ENCODE data around the gene ST8SIA6.

The ST8SIA6 gene

GRCh38 chr10:17292375-17292774 is 162.0 kb downstream of the ST8SIA6 start:
- no peak for TF ChIP-seq SPI1 (IDR thresholded peaks at IDR 0.05; ENCODE audit: low read depth, low read length)
- TF ChIP-seq POLR2AphosphoS5 (IDR thresholded peaks at IDR 0.05; ENCODE audit: low read depth, low read length), result no peak
- no peak for TF ChIP-seq POLR2A (IDR thresholded peaks at IDR 0.05; ENCODE audit: low read depth, low read length)
- TF ChIP-seq TAF1 (IDR thresholded peaks at IDR 0.05; ENCODE audit: low read depth, low read length), result no peak
- no peak for TF ChIP-seq POU2F2 (IDR thresholded peaks at IDR 0.05; ENCODE audit: low read depth, low read length)
- no peak for TF ChIP-seq PAX5 (IDR thresholded peaks at IDR 0.05; ENCODE audit: insufficient read depth, low read length, severe bottlenecking)
- no peak for FAIRE-seq

GRCh38 chr10:17290226-17290625 is 164.2 kb downstream of the ST8SIA6 start:
- TF ChIP-seq SPI1 (IDR thresholded peaks at IDR 0.05; ENCODE audit: low read depth, low read length), result no peak
- no peak for TF ChIP-seq PAX5 (IDR thresholded peaks at IDR 0.05; ENCODE audit: insufficient read depth, low read length, severe bottlenecking)
- TF ChIP-seq POLR2A (IDR thresholded peaks at IDR 0.05; ENCODE audit: low read depth, low read length), result no peak
- no peak for TF ChIP-seq POLR2AphosphoS5 (IDR thresholded peaks at IDR 0.05; ENCODE audit: low read depth, low read length)
- no peak for TF ChIP-seq TAF1 (IDR thresholded peaks at IDR 0.05; ENCODE audit: low read depth, low read length)
- TF ChIP-seq POU2F2 (IDR thresholded peaks at IDR 0.05; ENCODE audit: low read depth, low read length), result no peak
- FAIRE-seq, result no peak
- no peak for DNase-seq (ENCODE audit: insufficient read length, low spot score)

More at GRCh38 chr10:17292375-17292774, 162.0 kb downstream of the ST8SIA6 start:
- no peak for DNase-seq (ENCODE audit: insufficient read length, low spot score)

- TF ChIP-seq SPI1 (IDR thresholded peaks at IDR 0.05; ENCODE audit: low read depth, low read length) (no peak), POLR2A (IDR thresholded peaks at IDR 0.05; ENCODE audit: low read depth, low read length) (no peak), POU2F2 (IDR thresholded peaks at IDR 0.05; ENCODE audit: low read depth, low read length) (no peak), TAF1 (IDR thresholded peaks at IDR 0.05; ENCODE audit: low read depth, low read length) (no peak), POLR2AphosphoS5 (IDR thresholded peaks at IDR 0.05; ENCODE audit: low read depth, low read length) (no peak), PAX5 (IDR thresholded peaks at IDR 0.05; ENCODE audit: insufficient read depth, low read length, severe bottlenecking) (no peak)
- no peak for DNase-seq (ENCODE audit: insufficient read length, low spot score)
- no peak for FAIRE-seq
These were observed 164.6 kb downstream of the ST8SIA6 start for GRCh38 chr10:17289763-17290162.

GRCh38 chr10:17286562-17287550 is 167.5 kb downstream of the ST8SIA6 start:
- no peak for FAIRE-seq
- TF ChIP-seq POU2F2 (IDR thresholded peaks at IDR 0.05; ENCODE audit: low read depth, low read length) (no peak), PAX5 (IDR thresholded peaks at IDR 0.05; ENCODE audit: insufficient read depth, low read length, severe bottlenecking) (no peak), POLR2A (IDR thresholded peaks at IDR 0.05; ENCODE audit: low read depth, low read length) (no peak), POLR2AphosphoS5 (IDR thresholded peaks at IDR 0.05; ENCODE audit: low read depth, low read length) (no peak), TAF1 (IDR thresholded peaks at IDR 0.05; ENCODE audit: low read depth, low read length) (no peak), SPI1 (IDR thresholded peaks at IDR 0.05; ENCODE audit: low read depth, low read length) (no peak)

GRCh38 chr10:17282311-17282710 is 172.1 kb downstream of the ST8SIA6 start:
- TF ChIP-seq TAF1 (IDR thresholded peaks at IDR 0.05; ENCODE audit: low read depth, low read length), result no peak
- TF ChIP-seq SPI1 (IDR thresholded peaks at IDR 0.05; ENCODE audit: low read depth, low read length), result no peak
- no peak for TF ChIP-seq PAX5 (IDR thresholded peaks at IDR 0.05; ENCODE audit: insufficient read depth, low read length, severe bottlenecking)
- TF ChIP-seq POLR2AphosphoS5 (IDR thresholded peaks at IDR 0.05; ENCODE audit: low read depth, low read length), result no peak
- no peak for TF ChIP-seq POU2F2 (IDR thresholded peaks at IDR 0.05; ENCODE audit: low read depth, low read length)
- no peak for TF ChIP-seq POLR2A (IDR thresholded peaks at IDR 0.05; ENCODE audit: low read depth, low read length)
- DNase-seq (ENCODE audit: insufficient read length, low spot score) (no peak), FAIRE-seq (no peak)

More at GRCh38 chr10:17286562-17287550, 167.5 kb downstream of the ST8SIA6 start:
- no peak for DNase-seq (ENCODE audit: insufficient read length, low spot score)

- no peak for FAIRE-seq
- no peak for DNase-seq (ENCODE audit: insufficient read length, low spot score)
- TF ChIP-seq SPI1 (IDR thresholded peaks at IDR 0.05; ENCODE audit: low read depth, low read length), result no peak
- no peak for TF ChIP-seq POLR2A (IDR thresholded peaks at IDR 0.05; ENCODE audit: low read depth, low read length)
- TF ChIP-seq POLR2AphosphoS5 (IDR thresholded peaks at IDR 0.05; ENCODE audit: low read depth, low read length), result no peak
- no peak for TF ChIP-seq PAX5 (IDR thresholded peaks at IDR 0.05; ENCODE audit: insufficient read depth, low read length, severe bottlenecking)
- TF ChIP-seq POU2F2 (IDR thresholded peaks at IDR 0.05; ENCODE audit: low read depth, low read length), result no peak
- TF ChIP-seq TAF1 (IDR thresholded peaks at IDR 0.05; ENCODE audit: low read depth, low read length), result no peak
These were observed 175.7 kb downstream of the ST8SIA6 start for GRCh38 chr10:17278607-17279240.

GRCh38 chr10:17276756-17277424 is 177.5 kb downstream of the ST8SIA6 start:
- FAIRE-seq (no peak), DNase-seq (ENCODE audit: insufficient read length, low spot score) (no peak)
- TF ChIP-seq TAF1 (IDR thresholded peaks at IDR 0.05; ENCODE audit: low read depth, low read length), result no peak
- TF ChIP-seq POLR2AphosphoS5 (IDR thresholded peaks at IDR 0.05; ENCODE audit: low read depth, low read length), result no peak
- no peak for TF ChIP-seq POLR2A (IDR thresholded peaks at IDR 0.05; ENCODE audit: low read depth, low read length)
- no peak for TF ChIP-seq POU2F2 (IDR thresholded peaks at IDR 0.05; ENCODE audit: low read depth, low read length)
- no peak for TF ChIP-seq SPI1 (IDR thresholded peaks at IDR 0.05; ENCODE audit: low read depth, low read length)
- no peak for TF ChIP-seq PAX5 (IDR thresholded peaks at IDR 0.05; ENCODE audit: insufficient read depth, low read length, severe bottlenecking)

- TF ChIP-seq POU2F2 (IDR thresholded peaks at IDR 0.05; ENCODE audit: low read depth, low read length) (no peak), POLR2A (IDR thresholded peaks at IDR 0.05; ENCODE audit: low read depth, low read length) (no peak), SPI1 (IDR thresholded peaks at IDR 0.05; ENCODE audit: low read depth, low read length) (no peak), PAX5 (IDR thresholded peaks at IDR 0.05; ENCODE audit: insufficient read depth, low read length, severe bottlenecking) (no peak), TAF1 (IDR thresholded peaks at IDR 0.05; ENCODE audit: low read depth, low read length) (no peak), POLR2AphosphoS5 (IDR thresholded peaks at IDR 0.05; ENCODE audit: low read depth, low read length) (no peak)
- DNase-seq (ENCODE audit: insufficient read length, low spot score) (no peak), FAIRE-seq (no peak)
These were observed 181.0 kb downstream of the ST8SIA6 start for GRCh38 chr10:17273403-17273802.
